Subcutaneous abdominal adipose tissue (tissue), 5 donors: ENCODE measurements around the gene PRDM12.

Source experiments
- H3K27ac ChIP-seq: one replicate; pipeline ENCODE4 v1.7.0; 2013; ENCODE audit warnings: low read depth, mild to moderate bottlenecking, inconsistent platforms, low read length, moderate library complexity
- H3K27me3 ChIP-seq, 5 donors: one replicate each; pipeline ENCODE4 v1.7.0; 2013; ENCODE audit warnings: low read length in 5 of 5, inconsistent platforms in 1 of 5; ENCODE audit not compliant: control insufficient read depth in 5 of 5, insufficient read depth in 4 of 5
- H3K36me3 ChIP-seq, 5 donors: one replicate each; pipeline ENCODE4 v1.7.0; 2013; ENCODE audit warnings: low read length in 5 of 5; ENCODE audit not compliant: control insufficient read depth in 5 of 5, insufficient read depth in 5 of 5
- H3K4me1 ChIP-seq, 5 donors: one replicate each; pipeline ENCODE4 v1.7.0; 2013; ENCODE audit warnings: low read length in 5 of 5, mild to moderate bottlenecking in 3 of 5, moderate library complexity in 1 of 5; ENCODE audit not compliant: control insufficient read depth in 5 of 5, insufficient read depth in 5 of 5
- H3K4me3 ChIP-seq, 5 donors: one replicate each; pipeline ENCODE4 v1.7.0; 2013; ENCODE audit warnings: low read length in 5 of 5, low read depth in 1 of 5
- H3K9ac ChIP-seq, 5 donors: one replicate each; pipeline ENCODE4 v1.7.0; 2013; ENCODE audit warnings: low read length in 5 of 5, mild to moderate bottlenecking in 4 of 5, moderate library complexity in 3 of 5
- H3K9me3 ChIP-seq, 5 donors: one replicate each; pipeline ENCODE4 v1.7.0; 2013; ENCODE audit warnings: low read length in 5 of 5; ENCODE audit not compliant: control insufficient read depth in 5 of 5
- donor health status: healthy.
- donor health status: healthy.
- donor health status: healthy.
- donor health status: healthy.
- donor health status: healthy.

Gene PRDM12

GRCh38 chr9:130654879-130655278, 9.5 kb upstream of the PRDM12 start:
- H3K9me3 ChIP-seq, result peaks cover 0 to 4% (median 0%) of the 10 kb centered on the region in 5 donors
- no peak overlapping the region for H3K27ac ChIP-seq
- peaks cover 14 to 42% (median 35%) of the 10 kb centered on the region in 5 donors for H3K27me3 ChIP-seq
- H3K9ac ChIP-seq, result no peak overlapping the region
- peaks cover 0 to 2% (median 2%) of the 10 kb centered on the region in 5 donors for H3K4me1 ChIP-seq
- no peaks in the 10 kb centered on the region for H3K36me3 ChIP-seq
- H3K4me3 ChIP-seq, result no peak overlapping the region

GRCh38 chr9:130658893-130659698, 5.3 kb upstream of the PRDM12 start:
- peaks cover 0 to 38% (median 34%) of the 10 kb centered on the region in 5 donors for H3K4me1 ChIP-seq
- H3K9me3 ChIP-seq, result peaks cover 0 to 4% (median 0%) of the 10 kb centered on the region in 5 donors
- H3K9ac ChIP-seq, result no peak overlapping the region
- no peaks in the 10 kb centered on the region for H3K36me3 ChIP-seq
- H3K27ac ChIP-seq, result no peak overlapping the region
- no peak overlapping the region for H3K4me3 ChIP-seq
- peaks cover 39 to 74% (median 65%) of the 10 kb centered on the region in 5 donors for H3K27me3 ChIP-seq

- no peaks in the 10 kb centered on the region for H3K36me3 ChIP-seq
- no peak overlapping the region for H3K9ac ChIP-seq
- peaks cover 0 to 44% (median 40%) of the 10 kb centered on the region in 5 donors for H3K4me1 ChIP-seq
- no peak overlapping the region for H3K27ac ChIP-seq
- H3K9me3 ChIP-seq, result peaks cover 0 to 4% (median 0%) of the 10 kb centered on the region in 5 donors
- H3K4me3 ChIP-seq, result peak overlapping the region in 1 of 5 donors; percentile 33
- peaks cover 43 to 79% (median 71%) of the 10 kb centered on the region in 5 donors for H3K27me3 ChIP-seq
These were observed 4.6 kb upstream of the PRDM12 start for GRCh38 chr9:130659699-130660248.

GRCh38 chr9:130660326-130660682, 4.1 kb upstream of the PRDM12 start:
- peaks cover 0 to 4% (median 0%) of the 10 kb centered on the region in 5 donors for H3K9me3 ChIP-seq
- H3K4me1 ChIP-seq, result peaks cover 0 to 47% (median 42%) of the 10 kb centered on the region in 5 donors
- no peaks in the 10 kb centered on the region for H3K36me3 ChIP-seq
- no peak overlapping the region for H3K9ac ChIP-seq
- H3K27ac ChIP-seq, result no peak overlapping the region
- peaks cover 44 to 81% (median 73%) of the 10 kb centered on the region in 5 donors for H3K27me3 ChIP-seq
- H3K4me3 ChIP-seq, result peak overlapping the region in 2 of 5 donors; percentile 46 to 54

- H3K9ac ChIP-seq, result no peak overlapping the region
- no peaks in the 10 kb centered on the region for H3K36me3 ChIP-seq
- H3K9me3 ChIP-seq, result peaks cover 0 to 4% (median 0%) of the 10 kb centered on the region in 5 donors
- peak overlapping the region in 3 of 5 donors; percentile 46 to 54 (median 51) for H3K4me3 ChIP-seq
- H3K27me3 ChIP-seq, result peaks cover 49 to 84% (median 71%) of the 10 kb centered on the region in 5 donors
- H3K27ac ChIP-seq, result no peak overlapping the region
- H3K4me1 ChIP-seq, result peaks cover 0 to 53% (median 45%) of the 10 kb centered on the region in 5 donors
These were observed 3.5 kb upstream of the PRDM12 start for GRCh38 chr9:130660683-130661450.

GRCh38 chr9:130661451-130662098, 2.8 kb upstream of the PRDM12 start:
- Histone ChIP-seq H3K36me3 (no peaks in the 10 kb centered on the region), H3K27me3 (peaks cover 55 to 84% (median 71%) of the 10 kb centered on the region in 5 donors)

GRCh38 chr9:130662099-130662969, 2.1 kb upstream of the PRDM12 start:
- H3K4me3 ChIP-seq, result no peak overlapping the region
- H3K27me3 ChIP-seq, result peaks cover 57 to 85% (median 77%) of the 10 kb centered on the region in 5 donors
- H3K4me1 ChIP-seq, result peaks cover 0 to 61% (median 53%) of the 10 kb centered on the region in 5 donors

More at GRCh38 chr9:130661451-130662098, 2.8 kb upstream of the PRDM12 start:
- Histone ChIP-seq H3K4me3 (no peak overlapping the region), H3K4me1 (peaks cover 0 to 60% (median 52%) of the 10 kb centered on the region in 5 donors), H3K9ac (no peak overlapping the region), H3K27ac (no peak overlapping the region), H3K9me3 (peaks cover 0 to 3% (median 0%) of the 10 kb centered on the region in 5 donors)

GRCh38 chr9:130662970-130663257, 1.5 kb upstream of the PRDM12 start:
- peaks cover 62 to 87% (median 82%) of the 10 kb centered on the region in 5 donors for H3K27me3 ChIP-seq
- H3K27ac ChIP-seq, result no peak overlapping the region
- H3K4me3 ChIP-seq, result peak overlapping the region in 3 of 5 donors; percentile 9 to 26 (median 11)
- H3K9ac ChIP-seq, result no peak overlapping the region
- no peaks in the 10 kb centered on the region for H3K36me3 ChIP-seq
- H3K4me1 ChIP-seq, result peaks cover 0 to 61% (median 53%) of the 10 kb centered on the region in 5 donors
- H3K9me3 ChIP-seq, result no peaks in the 10 kb centered on the region

More at GRCh38 chr9:130662099-130662969, 2.1 kb upstream of the PRDM12 start:
- H3K9ac ChIP-seq, result no peak overlapping the region
- no peak overlapping the region for H3K27ac ChIP-seq
- H3K9me3 ChIP-seq, result no peaks in the 10 kb centered on the region
- no peaks in the 10 kb centered on the region for H3K36me3 ChIP-seq
